Muscle of back (tissue), 11 donors: ENCODE data around the gene PIAS4. TPM values are rescaled to one million over a fixed set of nuclear protein-coding genes. Genes with fewer than 3 reads are reported as not detected.

Source experiments
- DNase-seq, 3 donors: peaks; one replicate each; pipeline versions ENCODE4 v3.0.0 to v3.0.0-alpha.2; 2013
- polyA plus RNA-seq, 10 donors: library from polyadenylated mRNA; unstranded; fragments of 120-200 nt; gene quantifications; one replicate each; pipeline ENCODE4 v1.2.1, GENCODE V29; 2013; ENCODE audit not compliant: insufficient read length in 10 of 10

The PIAS4 gene
- polyA plus RNA-seq, 10 donors: 15.4 to 28.9 (median 22.2) TPM

DNA sequence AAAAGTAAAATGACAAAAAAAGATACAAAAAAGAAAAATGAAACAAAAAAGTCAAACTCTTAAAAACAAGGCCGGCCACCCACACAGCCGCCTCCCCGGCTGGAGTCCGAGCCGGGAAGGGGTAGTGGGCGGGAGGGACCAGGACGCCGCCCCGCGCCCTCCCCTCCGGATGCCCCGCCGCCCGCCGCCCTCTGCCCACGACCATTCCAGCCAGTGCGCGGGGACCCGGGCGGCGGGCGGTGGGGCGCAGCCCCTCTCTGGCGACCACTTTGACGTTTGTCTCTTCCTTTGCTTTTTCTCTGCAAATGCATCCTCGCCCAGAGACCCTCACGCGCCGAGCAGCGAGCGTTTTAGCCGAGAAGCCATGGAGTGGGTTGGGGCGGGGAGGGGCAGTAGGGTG lies 30.5 kb downstream of the PIAS4 start:
- no peak for DNase-seq

DNA sequence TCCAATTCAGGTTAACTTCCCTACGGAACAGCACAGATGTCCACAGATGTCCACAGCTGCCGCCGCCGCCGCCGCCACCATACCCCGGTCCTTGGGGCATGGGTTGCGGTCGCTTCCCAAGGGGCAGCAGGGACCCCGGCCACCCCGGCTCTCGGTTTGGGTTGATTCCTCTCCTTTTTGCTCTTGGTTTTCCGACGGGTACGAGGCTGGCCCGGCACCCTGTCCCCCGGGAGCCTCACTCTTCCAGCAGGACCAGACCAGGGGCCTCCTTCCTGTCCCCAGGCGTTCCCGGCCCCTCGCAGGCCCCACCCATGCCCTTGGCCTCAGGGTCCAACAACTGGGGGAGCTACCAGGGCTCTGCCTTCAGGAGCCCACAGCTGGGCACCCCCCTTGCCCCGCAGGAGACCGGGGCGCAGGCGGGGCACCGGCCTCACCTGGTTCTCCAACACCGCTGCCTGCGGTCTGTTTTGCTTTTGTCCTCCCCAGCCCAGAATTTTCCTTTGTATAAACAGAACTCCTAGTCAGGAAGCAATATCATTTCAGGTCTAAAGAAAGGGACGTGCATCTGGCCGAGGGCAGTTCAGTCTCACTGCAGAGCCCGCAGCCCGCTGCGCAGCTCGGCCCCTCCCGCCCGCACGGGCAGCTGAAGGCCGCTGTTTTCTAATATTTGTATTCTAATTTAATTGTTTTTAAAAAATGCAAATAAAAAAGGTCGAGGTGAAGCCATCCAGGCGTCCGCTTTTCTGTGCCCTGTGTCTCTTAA lies 31.3 kb downstream of the PIAS4 start:
- no peak for DNase-seq

DNA sequence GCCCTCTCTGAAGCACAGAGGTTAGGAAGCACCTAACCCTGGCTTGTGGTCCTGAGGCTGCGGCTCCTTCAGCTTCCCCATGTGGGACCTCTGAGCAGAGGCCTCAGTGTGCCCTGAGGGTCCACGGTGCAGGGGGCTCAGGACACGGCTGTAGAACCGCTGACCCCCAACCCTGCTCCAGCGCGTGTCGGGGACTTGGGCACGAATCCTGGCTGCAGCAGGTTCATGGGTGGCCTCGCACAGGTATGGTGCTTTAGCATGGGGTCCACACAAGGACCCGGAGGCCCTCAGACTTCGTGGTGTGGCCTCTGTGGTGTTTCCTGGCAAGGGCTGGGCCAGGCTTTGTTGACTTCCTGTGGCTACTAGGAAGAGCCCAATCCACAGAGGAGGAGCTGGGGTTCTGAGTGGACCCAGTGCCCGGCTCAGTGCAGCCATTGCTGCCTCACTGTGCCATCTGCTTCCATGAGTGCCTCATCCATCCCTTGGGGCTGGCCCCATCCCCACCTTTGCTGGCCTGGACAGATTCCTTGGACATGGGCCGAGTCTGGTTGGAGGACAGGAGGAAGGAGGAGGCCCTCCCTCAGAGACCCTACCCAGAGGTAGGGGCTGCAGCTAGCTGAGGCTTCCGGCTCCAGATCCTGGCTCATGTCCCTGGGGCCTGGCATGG lies 34.7 kb downstream of the PIAS4 start:
- no peak for DNase-seq

DNA sequence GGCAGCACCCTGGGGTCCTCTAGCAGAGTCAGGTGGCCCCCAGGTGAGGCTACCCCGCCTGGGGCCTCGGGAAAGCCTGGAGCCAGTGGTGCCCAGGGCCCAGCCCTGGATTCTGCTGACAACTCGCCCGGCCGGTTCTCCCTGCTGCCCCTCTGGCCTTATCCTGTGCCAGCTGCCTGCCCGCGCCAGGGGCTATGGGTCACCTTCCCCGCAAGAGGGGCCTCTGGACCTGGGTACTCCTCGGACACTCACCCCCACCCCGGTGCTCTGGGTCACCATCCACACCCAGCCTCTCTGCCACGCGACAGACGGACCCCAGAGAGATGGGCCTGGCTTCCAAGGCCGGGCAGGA lies 35.2 kb downstream of the PIAS4 start:
- DNase-seq: no peak

DNA sequence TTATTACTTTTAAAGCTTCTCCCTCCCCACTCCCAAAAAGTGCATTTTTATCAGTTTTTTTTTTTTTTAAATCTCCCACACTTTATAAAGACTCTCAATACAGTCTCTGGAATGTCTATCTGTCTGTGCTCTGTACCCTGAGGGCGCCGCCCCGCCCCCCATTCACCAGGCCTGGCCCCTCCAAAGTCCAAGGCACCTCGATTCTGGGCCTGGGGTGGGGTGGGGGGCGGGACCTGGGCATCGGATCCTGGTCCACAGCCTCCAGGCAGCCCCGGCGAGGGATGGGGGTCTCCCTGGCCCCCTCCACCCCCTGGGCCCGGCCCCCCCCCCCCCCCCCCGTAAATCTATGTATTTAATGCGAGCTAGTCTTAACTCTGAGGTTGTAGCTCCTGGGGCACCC lies 35.9 kb downstream of the PIAS4 start:
- no peak for DNase-seq

DNA sequence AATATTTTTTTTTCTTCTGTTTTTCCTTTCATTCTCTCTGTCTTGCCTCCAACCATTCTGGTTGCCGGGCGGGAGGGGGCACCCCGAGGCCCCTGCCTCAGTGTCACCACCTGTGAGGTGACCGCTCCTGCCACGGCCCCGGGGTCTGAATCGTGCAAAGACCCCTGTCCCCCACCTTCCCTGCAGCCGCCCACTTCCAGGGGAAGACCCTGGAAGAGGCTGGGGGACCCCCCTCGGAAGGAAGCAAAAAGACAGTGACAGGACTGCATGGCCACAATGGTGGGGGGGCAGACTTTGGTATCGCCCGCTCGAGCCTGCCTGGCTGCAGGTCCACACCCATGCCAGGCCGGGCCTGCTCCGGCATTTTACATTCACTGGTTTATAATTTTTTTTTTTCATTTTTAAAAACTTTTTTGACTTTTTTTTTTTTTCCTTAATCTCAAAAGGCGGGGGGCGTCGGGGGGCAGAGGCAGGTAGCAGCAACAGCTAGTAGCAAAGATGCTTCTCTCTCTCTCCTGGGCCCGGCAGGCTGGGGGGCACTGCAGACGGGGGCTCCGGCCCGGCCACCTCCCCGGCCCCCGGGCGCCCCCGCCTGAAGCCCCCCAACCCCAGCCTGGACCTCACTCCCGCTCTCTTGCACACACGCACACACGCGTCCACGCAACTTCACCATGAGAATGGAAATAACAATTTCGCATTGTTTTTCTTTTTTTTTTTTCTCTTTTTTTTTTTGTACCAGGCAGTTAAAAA lies 36.6 kb downstream of the PIAS4 start:
- no peak for DNase-seq

DNA sequence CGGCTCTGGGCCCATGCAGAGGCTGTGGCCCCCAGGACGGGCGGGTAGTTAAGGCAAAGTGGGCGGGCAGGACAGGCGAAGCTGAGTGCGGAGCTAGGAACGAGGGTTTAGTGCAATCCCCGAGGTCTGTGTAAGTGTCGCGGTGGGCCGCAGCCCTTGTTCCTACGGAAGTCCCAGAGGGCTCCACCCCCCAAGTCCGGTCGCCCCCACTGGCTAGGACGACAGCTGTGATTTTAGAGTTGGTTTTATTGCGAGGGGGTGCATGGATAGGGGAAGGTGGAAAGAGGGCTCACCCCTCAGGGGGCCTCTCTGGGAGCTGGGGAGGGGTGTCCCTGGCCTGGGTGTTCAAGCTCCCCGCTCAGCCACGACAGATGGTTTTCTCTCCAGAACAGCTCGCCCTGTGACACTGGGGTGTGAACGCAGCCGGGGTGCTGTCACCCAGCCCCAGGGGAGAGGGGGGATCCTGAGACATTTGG lies 37.5 kb downstream of the PIAS4 start:
- DNase-seq: no peak

DNA sequence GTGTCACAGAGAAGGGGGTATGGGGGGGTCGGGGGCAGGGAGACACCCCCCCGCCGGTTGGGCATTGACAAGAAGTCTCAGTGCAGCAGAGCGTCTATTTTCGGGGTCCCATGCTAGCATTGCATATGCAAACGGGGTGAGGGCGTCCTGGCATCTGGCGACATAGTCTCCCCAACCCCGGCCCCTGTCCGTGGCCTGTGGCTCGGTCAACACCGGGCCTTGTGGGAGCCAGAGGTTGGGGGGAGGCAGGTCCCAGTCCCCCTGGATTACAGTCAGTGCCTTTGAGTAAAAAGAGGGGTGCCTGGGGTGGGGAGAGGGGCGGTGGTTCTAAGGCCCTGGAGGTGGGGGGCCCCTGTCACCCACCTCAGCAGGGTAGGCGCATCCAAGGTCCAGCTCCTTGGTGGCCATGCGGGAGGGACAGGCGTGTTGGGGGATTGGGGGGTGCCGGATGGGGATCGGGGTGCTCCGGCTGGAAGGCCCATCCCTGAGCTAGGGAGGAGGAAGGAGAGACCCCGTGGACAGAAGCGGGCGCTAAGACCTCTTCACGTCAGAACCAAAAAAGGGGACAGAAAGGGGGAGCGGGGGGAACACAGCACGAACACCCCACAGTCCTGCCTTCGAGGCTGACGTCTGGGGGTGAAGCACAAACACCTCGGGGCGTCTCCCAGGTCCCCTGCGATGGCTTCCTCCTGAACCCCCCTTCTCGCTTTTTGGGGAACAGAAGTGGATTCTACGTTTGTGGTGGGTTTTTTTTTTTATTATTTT lies 38.2 kb downstream of the PIAS4 start:
- no peak for DNase-seq

DNA sequence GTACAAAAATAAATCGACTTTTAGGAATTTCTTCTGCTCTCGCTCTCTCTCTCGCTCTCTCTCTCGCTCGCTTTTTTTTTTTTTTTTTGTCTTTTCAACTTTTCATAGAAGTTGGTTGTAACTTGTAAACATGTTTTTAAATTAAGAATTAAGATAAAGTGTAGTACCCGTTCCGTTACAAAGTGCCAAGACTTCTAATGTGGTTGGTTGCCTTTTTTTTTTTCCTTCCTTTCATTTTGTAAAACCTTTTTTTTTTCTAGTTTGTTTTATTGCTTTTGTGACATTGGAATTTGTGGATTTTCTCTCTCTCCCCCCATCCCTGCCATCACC lies 38.8 kb downstream of the PIAS4 start:
- DNase-seq: no peak

DNA sequence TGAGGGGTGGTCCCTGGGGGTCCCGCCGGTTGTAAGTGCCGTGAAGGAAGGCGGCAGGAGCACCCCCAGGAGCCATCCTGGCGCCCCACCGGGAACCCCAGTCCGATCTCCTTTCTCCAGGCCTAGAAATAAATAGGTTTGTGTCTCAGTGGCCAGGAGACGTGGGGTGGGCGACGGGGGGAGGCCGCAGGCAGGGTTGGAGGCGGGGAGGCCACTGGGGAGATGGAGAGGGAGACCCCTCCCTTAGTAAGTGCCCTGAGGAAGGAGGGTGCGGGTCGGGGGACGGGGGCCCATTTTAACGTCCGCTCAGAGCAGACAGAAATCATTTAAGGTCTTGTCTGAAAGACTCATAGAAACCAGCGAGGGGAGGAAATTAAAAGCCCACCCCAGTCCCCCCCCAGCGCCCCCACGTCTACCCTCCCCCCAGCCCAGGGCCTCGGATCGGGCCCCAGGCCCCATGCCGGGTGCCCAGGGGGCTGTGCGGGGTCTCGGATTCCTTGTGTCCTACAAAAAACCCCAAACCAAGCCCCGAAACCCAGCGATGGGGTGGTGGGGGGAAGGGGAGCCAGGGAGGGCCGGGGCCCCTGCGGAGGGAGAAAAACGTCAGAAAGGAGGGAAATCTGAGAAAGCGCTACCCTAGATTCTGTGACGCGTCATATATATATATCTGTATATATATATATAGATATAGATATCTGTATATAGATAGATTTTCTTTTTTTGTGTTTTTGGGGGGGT lies 39.6 kb downstream of the PIAS4 start:
- DNase-seq: no peak

DNA sequence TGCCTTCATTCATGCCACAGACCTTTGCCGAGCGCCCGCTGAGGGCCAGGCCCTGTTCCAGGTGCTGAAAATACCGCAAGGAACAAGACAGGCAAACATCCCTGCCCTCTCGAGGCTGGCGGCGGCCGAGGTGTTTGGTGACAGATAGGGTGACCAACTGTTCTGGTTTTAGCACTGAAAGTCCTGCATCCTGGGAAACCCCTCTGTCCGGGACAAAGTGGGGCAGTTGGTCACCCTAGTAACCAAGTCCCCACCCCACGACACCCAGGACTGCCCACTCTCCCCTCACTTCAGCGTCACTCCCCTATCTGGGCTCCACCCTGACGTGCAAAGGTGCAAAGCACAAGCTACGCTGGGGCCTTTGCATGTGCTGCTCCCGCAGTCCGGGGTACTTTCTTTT lies 41.9 kb downstream of the PIAS4 start:
- DNase-seq: no peak

DNA sequence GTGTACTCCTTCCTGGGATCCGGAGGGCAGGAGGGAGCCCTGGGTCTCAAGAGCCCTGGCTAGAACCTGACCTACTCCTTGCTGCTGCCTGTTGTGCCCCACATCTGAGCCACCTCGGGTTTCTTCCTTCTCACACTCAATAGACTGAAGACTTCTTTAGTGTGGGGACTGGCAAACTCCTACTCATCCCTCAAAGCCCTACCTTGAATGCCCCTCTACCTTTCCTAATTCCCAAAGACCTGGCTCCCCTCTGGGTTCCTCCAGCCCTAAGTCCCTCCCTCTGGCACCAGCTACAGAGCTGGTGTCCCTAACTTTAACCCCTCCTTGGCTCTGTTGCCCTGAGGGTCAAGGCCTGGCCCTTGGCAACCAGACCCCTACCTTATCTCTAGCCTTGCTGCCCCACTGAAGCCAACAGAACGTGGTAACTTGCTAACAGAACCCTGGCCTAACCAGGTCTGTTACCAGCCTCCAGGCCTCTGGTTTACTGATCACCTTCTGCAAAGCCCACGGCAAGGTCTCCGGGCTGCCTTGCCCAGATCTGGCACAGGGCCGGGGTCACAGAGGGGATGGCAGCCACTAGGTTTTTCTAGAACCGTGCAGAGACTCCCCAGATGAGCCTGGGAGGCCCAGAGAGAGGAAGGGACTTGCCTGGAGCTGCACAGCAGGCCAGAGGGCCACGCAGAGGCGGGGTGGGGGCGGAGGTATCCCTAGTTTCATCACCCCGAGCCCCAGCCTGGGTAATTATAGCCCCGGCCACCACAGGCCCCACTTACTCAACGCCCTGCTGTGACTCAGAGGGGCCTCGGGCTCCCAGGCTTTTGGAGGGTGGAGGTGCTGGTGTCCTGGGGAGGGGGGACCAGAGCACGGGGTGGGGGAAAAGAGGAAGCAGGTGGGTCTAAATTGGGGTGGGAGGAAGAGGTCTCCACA lies 43.9 kb downstream of the PIAS4 start:
- no peak for DNase-seq

DNA sequence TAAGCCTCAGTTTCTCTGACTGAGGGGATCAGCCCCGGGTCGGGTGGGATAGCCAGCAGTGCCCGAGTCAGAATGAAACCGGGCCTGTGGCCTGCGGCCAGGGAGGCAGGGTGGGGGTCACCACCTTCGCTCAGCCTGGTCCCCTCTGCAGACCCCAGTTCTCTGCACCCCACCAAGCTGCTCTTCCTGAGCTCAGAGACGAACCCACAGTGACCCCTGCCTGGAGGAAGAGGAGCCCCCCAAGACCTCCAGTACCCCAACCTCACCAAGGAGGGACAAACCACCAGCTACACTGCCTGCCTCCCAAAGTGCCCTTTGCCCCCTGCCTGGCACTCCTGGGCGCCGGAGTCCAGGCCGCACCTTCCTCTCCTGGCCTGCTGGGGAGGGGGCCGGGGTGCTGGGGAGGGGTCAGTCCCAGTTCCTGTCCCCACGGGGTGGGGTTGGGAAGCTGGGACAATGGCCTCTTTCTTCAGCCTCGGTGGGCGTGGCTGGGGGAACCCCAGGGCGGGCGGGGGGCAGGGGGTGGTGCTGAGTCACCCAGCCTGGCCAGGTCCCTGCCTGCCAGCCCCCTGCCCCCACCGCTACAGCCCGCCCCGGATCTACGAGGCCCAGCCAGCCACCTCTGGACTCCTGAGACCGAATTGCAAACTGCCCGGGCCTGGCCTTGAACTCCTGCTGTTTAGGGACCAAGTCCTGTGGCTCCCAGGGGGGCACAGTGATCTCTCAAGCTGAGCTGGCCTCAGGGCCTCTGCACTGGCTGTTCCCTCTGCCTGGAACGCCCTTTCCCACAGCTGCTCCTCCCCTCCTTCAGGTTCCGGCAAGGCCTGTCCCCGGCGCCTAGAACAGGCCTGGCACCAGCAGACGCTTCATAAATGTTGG lies 44.8 kb downstream of the PIAS4 start:
- DNase-seq: no peak

DNA sequence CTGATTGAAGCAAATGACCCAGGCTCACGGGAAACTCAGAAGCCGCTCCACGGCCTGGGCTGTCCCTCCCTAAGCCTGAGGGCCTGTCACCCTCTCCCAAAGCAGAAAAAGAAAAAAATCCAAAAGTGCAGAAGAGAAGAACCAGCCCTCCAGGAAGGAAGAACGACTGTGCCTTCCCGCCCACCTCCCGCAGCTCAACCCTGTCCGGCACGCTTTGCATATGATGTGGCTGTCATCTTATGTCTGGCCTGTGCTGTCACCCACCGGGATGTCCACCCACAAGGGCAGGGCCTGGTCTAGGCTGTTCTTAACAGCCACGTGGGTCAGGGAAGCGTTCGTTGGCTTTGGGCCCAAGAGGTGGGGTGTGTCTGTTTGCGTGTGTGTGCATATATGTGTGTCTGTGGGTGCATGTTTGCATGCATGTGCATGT lies 45.5 kb downstream of the PIAS4 start:
- DNase-seq: no peak

DNA sequence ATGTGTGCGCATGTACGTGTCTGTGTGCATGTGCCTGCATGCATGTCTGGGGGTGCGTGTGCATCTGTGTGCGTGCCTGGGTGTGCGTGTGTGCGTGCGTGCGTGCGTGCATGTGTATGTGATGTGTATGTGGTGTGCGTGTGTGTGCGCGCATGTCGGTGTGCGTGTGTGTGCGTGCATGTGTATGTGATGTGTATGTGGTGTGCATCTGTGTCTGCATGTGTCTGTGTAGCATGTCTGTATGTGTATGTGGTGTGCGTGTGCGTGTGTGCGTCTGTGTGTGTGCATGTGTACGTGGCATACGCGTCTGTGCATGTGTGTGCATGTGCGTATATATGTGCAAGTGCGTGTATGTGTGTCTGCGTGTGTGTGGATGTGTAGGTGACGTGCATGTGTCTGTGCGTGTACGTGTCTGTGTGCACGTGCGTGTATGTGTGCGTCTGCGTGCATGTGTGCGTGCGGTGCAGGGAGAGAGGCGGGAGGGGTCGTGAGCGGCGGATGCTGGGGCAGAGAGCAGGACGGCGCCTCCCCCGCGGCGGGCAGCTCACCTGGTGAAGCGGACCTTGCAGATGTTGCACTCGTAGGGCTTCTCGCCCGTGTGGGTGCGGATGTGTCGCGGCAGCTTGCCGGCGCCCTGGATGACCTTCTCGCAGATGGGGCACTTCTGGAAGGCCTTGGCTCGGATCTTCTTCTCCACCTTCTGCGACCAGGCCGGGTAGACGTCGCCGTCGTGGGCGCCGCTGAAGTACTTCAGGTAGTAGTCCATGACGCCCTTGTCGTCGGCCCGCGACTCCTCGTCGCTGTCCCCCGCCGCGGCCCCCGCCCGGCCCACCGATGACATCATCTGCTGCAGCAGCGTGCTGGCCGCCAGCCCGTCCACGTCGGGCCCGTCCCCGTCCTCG lies 46.1 kb downstream of the PIAS4 start:
- no peak for DNase-seq

DNA sequence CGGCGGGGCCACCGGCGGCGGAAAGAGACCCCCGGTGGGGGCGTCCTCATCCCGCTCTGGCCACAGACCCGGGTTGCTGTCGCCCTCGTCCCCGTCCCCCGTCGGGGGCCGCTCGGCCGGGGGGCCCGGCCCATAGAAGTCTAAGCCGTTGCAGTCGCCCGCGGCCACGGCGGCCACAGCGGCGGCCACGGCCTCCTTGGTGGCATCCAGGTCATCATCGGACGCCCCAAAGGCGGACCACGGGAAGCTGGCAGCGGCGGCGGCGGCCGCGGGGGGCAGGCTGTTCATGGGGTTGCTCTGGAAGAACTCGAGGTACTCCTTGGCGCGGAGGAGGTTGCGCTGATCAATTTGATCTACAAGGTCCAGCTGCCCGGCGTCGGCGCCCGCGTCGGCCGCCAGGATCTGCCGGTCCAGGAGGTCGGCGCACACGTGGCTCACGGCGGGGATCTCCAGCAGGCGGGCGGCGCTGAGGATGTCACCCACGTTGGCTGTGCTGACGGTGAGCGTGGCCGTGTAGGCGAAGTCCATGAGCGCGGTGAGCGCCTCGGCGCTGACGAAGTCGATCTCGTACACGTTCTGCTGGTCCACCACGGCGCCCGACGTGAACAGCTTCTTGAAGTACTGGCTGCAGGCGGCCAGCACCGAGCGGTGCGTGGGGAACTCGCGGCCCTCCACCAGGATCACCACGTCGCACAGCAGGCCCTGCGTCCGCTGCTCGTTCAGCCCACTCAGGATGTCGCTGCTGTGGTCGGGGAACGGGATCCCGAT lies 47.1 kb downstream of the PIAS4 start:
- DNase-seq: no peak

DNA sequence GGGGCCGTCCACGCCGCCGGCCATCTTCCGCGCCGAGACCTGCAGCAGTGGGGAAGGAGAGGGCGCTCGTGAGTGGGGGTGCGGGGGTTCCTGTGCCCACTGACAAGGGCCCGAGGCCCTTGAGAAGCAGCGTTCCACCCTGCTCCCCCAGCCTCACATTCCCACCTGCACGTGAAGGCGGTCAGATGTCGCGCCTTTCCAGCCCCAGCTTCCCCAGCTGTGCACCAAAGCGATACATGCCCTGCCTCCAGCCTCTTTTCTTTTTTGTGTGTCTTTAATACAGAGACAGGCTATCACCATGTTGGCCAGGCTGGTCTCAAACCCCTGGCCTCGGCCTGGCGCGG lies 47.6 kb downstream of the PIAS4 start:
- DNase-seq: no peak
